NCI-H1694 (cell line): ENCODE results near the gene CAB39L.

Experiments
- DNase-seq: peaks from one replicate; lab custom pipeline; 2025; lab: John Stamatoyannopoulos, UW

CAB39L gene

GRCh38 chr13:49441846-49442245 is 2.0 kb downstream of the CAB39L start:
- DNase-seq = no peak

- no peak for DNase-seq
Observed at GRCh38 chr13:49441312-49441711, 2.6 kb downstream of the CAB39L start.

GRCh38 chr13:49439609-49440008 is 4.3 kb downstream of the CAB39L start:
- DNase-seq = no peak

GRCh38 chr13:49437705-49438104 is 6.2 kb downstream of the CAB39L start:
- DNase-seq = no peak

- no peak for DNase-seq
Observed at GRCh38 chr13:49436890-49437289, 7.0 kb downstream of the CAB39L start.

- DNase-seq = no peak
Observed at GRCh38 chr13:49435992-49436391, 7.9 kb downstream of the CAB39L start.

- no peak for DNase-seq
Observed at GRCh38 chr13:49429121-49429520, 14.7 kb downstream of the CAB39L start.

- DNase-seq = no peak
Observed at GRCh38 chr13:49428041-49428763, 15.7 kb downstream of the CAB39L start.

GRCh38 chr13:49424011-49424560 is 19.8 kb downstream of the CAB39L start:
- DNase-seq = no peak

- no peak for DNase-seq
Observed at GRCh38 chr13:49421391-49421790, 22.5 kb downstream of the CAB39L start.

- no peak for DNase-seq
Observed at GRCh38 chr13:49419276-49419675, 24.6 kb downstream of the CAB39L start.

- no peak for DNase-seq
Observed at GRCh38 chr13:49418206-49418605, 25.7 kb downstream of the CAB39L start.

GRCh38 chr13:49417161-49417560 is 26.7 kb downstream of the CAB39L start:
- DNase-seq = no peak

GRCh38 chr13:49412749-49413148 is 31.1 kb downstream of the CAB39L start:
- DNase-seq = no peak

GRCh38 chr13:49411353-49411752 is 32.5 kb downstream of the CAB39L start:
- DNase-seq = no peak

- no peak for DNase-seq
Observed at GRCh38 chr13:49410477-49410876, 33.4 kb downstream of the CAB39L start.

GRCh38 chr13:49410006-49410405 is 33.9 kb downstream of the CAB39L start:
- no peak for DNase-seq

GRCh38 chr13:49409008-49409407 is 34.9 kb downstream of the CAB39L start:
- DNase-seq = no peak

- no peak for DNase-seq
Observed at GRCh38 chr13:49407936-49408335, 35.9 kb downstream of the CAB39L start.

GRCh38 chr13:49407068-49407467 is 36.8 kb downstream of the CAB39L start:
- DNase-seq = no peak

GRCh38 chr13:49404703-49405020 is 39.2 kb downstream of the CAB39L start:
- no peak for DNase-seq

GRCh38 chr13:49403996-49404702 is 39.7 kb downstream of the CAB39L start:
- no peak for DNase-seq
